Bronchial epithelial cell (primary cell): ENCODE measurements around the gene ASXL1. TPM values are rescaled to one million over a fixed set of nuclear protein-coding genes. Genes with fewer than 3 reads are reported as not detected.

Experiments
- DNase-seq: peaks from one replicate; pipeline ENCODE4 v3.0.0-alpha.2; 2010; ENCODE audit warnings: low read depth
- FAIRE-seq: peaks from 2 replicates; lab custom pipeline; 2011; peaks lifted over from hg19 to GRCh38; lab: Jason Lieb, UNC
- H3K27me3 ChIP-seq: 2 replicates; pipeline ENCODE4 v1.5.1; 2011; ENCODE audit warnings: low read length; ENCODE audit not compliant: control insufficient read depth, insufficient read depth
- H3K36me3 ChIP-seq: 2 replicates; pipeline ENCODE4 v1.5.1; 2011; ENCODE audit warnings: low read length; ENCODE audit not compliant: control insufficient read depth, insufficient read depth
- H3K4me3 ChIP-seq: 2 replicates; pipeline ENCODE4 v1.5.1; 2011; ENCODE audit warnings: mild to moderate bottlenecking, low read depth, low read length, control low read depth
- total RNA-seq: library from RNA; depleted of rRNA; stranded (reverse); fragments of >200 nt; gene quantifications from 2 replicates; pipeline ENCODE4 v1.2.1, GENCODE V29; 2014
- TF ChIP-seq, protein P1 (sequence below): IDR thresholded peaks from 2 replicates; pipeline ENCODE4 v1.5.1; 2011; ENCODE audit warnings: mild to moderate bottlenecking, moderate library complexity, low read length, control low read depth, inconsistent platforms; ENCODE audit not compliant: insufficient read depth, severe bottlenecking

The ASXL1 gene
- total RNA-seq, 1 donor from 2014 or later, result 17.6 TPM

DNA sequence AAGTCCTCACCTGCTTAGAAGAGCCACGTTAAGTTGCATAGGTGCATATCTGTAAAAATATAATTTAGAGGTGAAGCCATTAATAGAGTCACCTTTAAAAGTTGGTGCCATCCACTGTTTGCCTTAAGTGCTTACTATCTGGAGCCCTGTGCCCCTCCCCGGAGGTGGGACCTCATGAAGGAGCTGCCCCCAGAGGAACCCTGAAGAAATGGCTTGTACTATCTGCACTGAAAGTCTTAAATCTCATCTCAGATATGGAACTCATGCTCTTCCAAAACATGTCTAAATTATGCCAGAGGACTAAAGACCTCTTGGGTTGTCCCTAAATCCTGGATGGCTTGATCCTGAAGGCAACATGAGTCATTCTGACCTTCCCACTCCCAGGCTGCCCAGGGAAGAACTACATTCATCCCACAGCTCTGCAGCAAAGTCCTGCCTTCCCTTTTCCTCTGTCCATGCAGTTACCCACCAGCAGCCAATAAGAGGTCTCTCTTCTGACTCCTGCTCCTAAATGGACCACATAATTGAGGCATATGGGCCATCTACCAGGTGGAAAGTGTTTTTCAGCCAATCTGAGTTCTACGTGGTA is 85.3 kb downstream of the ASXL1 start:
- DNase-seq (no peak), FAIRE-seq (no peak)
- no peaks in the 10 kb centered on the region for H3K27me3 ChIP-seq
- no peak overlapping the region for H3K4me3 ChIP-seq
- H3K36me3 ChIP-seq, result peaks cover 3% of the 10 kb centered on the region
- TF ChIP-seq, protein P1, sequence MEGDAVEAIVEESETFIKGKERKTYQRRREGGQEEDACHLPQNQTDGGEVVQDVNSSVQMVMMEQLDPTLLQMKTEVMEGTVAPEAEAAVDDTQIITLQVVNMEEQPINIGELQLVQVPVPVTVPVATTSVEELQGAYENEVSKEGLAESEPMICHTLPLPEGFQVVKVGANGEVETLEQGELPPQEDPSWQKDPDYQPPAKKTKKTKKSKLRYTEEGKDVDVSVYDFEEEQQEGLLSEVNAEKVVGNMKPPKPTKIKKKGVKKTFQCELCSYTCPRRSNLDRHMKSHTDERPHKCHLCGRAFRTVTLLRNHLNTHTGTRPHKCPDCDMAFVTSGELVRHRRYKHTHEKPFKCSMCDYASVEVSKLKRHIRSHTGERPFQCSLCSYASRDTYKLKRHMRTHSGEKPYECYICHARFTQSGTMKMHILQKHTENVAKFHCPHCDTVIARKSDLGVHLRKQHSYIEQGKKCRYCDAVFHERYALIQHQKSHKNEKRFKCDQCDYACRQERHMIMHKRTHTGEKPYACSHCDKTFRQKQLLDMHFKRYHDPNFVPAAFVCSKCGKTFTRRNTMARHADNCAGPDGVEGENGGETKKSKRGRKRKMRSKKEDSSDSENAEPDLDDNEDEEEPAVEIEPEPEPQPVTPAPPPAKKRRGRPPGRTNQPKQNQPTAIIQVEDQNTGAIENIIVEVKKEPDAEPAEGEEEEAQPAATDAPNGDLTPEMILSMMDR, result no peak

DNA sequence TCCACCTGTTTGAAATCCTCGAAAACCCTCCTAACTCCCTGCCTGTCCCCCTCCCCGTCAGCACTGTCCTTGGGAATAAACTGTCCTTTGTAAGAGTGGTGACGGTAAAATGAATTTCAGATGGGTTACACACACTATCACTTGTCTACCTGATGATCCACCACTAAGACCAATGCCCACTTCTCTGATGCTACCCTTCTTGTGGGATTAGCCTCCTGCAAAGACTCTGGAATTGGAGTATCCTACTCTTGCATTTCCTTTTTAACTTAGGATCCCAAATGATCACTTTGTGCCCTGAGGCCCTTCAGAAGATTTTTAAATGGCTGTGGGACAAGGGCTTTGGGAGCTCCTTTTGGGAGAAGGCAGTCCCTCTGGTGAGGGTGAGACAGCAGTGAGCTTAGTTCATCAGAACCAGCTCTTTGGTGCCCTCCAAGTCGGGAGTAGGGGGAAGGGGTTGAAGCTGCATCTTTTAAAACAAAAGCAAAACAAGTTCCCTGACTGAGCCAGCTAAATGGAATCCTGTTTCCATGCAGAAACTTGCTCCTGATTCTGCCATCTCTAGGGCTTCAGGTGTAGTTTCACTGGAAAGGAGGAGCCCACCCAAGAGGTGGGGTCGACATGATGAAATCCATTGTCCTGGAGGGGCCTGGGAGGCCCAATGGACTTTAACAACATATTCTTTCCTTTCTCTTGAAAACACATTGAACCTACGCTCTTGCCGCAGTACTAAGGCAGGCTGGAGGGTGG is 86.5 kb downstream of the ASXL1 start:
- DNase-seq (no peak), FAIRE-seq (no peak)
- TF ChIP-seq, protein P1, result no peak
- Histone ChIP-seq H3K36me3 (peaks cover 1% of the 10 kb centered on the region), H3K27me3 (no peaks in the 10 kb centered on the region), H3K4me3 (no peak overlapping the region)

DNA sequence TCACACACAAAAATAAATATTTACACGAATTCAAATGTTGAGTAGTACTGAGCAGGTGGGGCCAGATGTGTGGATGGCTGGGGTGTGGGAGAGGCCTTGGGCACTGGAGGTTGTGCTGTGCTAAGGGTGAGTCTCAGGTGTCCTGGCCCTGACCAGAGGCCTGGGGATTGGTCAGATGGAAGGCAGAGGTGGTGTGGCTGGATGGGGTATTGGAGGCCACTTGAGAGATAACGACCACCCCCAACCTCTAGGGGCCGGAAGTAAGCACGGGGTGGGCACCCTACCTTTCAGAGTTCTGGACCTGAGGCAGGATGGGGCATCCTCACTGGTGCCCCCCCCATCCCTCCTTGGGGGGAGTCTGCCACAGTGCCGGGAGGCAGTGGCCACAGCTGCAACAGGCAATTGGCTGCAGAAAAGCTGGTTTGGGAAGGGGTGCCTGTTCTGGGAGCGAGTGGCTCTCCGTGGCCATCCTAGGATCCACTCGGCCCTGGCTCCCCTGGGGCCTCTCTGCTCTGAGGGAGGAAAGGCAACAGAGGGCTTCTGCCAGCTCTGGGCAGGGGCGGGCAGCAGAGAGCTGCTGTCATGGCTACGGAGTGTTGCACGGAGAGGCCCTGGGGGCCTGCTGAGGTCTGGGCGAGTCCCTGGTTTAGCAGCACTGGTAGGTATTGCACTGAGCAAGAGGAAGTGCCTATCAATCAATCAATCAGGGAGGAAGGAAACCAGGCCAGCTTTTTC is 87.6 kb downstream of the ASXL1 start:
- H3K27me3 ChIP-seq, result no peaks in the 10 kb centered on the region
- TF ChIP-seq, protein P1, result no peak
- H3K4me3 ChIP-seq, result no peak overlapping the region
- FAIRE-seq (no peak), DNase-seq (no peak)
- peaks cover 1% of the 10 kb centered on the region for H3K36me3 ChIP-seq

DNA sequence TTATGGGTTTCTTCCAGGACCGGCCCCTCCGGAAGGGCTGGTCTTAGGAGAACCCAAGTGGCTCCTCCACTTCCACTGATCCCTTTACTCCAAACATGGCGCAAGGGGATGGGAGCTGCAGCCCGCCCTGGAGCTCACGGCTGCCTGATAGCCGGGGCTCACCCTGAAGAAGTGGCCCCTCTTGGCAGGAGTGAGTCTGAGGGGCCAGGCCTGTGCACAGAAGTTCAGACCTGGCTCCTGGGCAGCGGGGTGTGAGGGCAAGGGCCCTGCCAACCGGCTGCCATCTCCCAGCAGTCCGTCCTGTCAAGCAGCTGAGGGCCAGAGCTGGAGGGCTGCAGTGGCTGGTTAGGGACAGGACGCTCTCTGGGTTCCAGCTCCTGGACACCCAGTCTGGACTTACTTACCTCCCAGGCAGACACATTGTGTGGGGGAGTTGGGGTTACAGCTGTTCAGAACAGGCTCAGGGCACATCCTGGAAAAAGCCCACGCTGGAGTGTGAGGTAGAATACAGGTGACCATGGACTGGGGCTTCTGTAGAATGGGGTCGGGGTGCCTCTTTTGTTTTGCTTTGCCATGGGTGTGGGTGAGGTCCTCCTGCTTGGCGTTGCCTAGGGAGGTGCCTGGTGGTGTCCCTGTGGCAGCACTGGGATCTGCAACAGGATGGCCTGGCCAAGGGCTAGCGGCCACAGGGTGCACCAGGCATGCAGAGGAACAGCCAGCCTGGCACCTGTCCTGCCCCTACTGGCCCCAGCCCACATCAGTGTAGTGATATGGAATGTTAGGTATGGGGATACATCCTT is 88.4 kb downstream of the ASXL1 start:
- Histone ChIP-seq H3K27me3 (no peaks in the 10 kb centered on the region), H3K4me3 (no peak overlapping the region), H3K36me3 (peaks cover 3% of the 10 kb centered on the region)
- TF ChIP-seq, protein P1, result no peak
- DNase-seq (no peak), FAIRE-seq (no peak)

DNA sequence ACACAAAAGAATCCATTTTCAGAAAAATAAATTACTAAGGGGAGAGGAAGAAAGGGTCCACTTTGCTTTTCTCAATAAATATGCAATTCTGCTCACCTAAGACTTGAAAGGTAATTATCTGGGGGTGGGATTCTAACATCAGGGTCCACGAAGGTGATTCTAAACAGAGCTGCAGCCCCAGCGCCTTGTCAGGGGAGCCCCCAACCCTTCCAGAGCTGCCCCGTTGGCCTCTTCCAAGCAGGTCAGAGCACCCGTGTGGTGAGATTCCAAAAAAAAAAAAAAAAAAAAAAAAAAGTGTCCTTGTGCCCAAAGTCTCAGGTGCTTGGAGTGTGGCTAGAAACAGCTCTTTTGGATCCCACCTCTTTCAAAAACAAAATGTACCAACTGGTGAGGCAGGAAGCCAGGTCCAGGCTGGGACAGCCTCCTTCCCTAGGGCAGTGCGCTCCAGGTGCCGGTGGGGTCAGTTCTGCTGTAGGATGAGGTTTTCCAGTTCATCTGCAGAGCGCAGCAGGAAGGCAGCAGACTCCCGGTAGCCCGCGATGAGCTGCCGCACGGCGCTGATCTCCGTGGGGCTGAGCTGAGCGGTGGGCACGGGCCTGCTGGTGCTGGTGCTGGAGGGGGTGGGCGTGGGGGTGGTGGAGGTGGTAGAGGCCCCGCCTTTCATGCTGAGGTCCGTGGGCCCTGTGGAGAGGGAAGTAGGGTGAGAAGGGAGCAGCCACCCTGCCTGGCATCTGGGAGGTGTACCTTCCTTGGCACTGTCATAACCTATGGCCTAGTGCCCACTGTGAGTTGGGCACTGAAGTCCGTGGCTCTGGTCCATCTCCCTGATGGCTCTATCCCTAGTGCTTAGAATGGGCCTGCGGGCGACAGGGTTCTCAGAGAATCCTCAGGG is 89.3 kb downstream of the ASXL1 start:
- H3K4me3 ChIP-seq, result no peak overlapping the region
- no peak for DNase-seq
- H3K36me3 ChIP-seq, result peaks cover 5% of the 10 kb centered on the region
- TF ChIP-seq, protein P1, result no peak
- H3K27me3 ChIP-seq, result no peaks in the 10 kb centered on the region
- FAIRE-seq, result no peak
